GM12801 (cell line): ENCODE measurements around the gene ST3GAL4.

Experiments
- CTCF ChIP-seq: IDR thresholded peaks from one replicate; pipeline ENCODE4 v1.5.1; 2011; ENCODE audit warnings: control low read depth; ENCODE audit not compliant: insufficient read length; ENCODE audit errors: extremely low read depth

ST3GAL4 gene

GRCh38 chr11:126332221-126332711, 23.2 kb upstream of the ST3GAL4 start:
- no peak for TF ChIP-seq CTCF

- no peak for TF ChIP-seq CTCF
Measured at GRCh38 chr11:126333142-126333541, 22.3 kb upstream of the ST3GAL4 start.

- no peak for TF ChIP-seq CTCF
Measured at GRCh38 chr11:126334659-126335462, 20.6 kb upstream of the ST3GAL4 start.

- no peak for TF ChIP-seq CTCF
Measured at GRCh38 chr11:126335463-126335760, 20.1 kb upstream of the ST3GAL4 start.

GRCh38 chr11:126336138-126336541, 19.3 kb upstream of the ST3GAL4 start:
- no peak for TF ChIP-seq CTCF

GRCh38 chr11:126336671-126337101, 18.8 kb upstream of the ST3GAL4 start:
- no peak for TF ChIP-seq CTCF

- TF ChIP-seq CTCF: no peak
Measured at GRCh38 chr11:126337126-126337473, 18.4 kb upstream of the ST3GAL4 start.
